ENCODE results near the gene INPP5B.

DNA sequence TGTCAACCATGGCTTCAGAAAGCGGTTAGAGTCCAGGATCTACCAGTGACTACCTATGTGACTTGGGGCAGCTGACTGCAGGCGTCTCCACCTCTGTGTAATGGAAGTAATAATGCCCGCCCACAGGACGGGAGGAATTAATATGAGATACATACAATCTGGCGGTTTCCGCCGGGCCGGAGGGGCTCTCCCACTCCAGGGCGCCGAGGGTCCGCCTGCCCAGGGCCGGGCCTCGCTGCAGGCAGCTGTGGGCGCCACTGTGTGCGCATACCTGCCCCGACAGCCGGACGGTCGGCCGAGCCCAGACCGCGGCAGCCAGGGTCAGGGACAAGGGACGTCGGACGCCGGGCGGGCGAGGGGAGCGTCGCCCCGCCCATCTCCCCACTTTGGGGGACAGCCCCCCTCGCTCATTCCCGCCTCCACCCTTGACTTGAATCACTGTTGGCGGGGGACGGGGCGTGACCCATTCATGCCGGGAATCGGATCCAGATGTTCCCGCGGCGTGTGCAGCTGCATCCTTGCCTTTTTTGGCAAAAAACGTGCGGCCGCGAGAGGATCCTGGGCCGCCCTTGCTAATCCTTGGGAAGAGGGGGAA, 49.0 kb upstream of the INPP5B start:
- TF ChIP-seq, protein P1, sequence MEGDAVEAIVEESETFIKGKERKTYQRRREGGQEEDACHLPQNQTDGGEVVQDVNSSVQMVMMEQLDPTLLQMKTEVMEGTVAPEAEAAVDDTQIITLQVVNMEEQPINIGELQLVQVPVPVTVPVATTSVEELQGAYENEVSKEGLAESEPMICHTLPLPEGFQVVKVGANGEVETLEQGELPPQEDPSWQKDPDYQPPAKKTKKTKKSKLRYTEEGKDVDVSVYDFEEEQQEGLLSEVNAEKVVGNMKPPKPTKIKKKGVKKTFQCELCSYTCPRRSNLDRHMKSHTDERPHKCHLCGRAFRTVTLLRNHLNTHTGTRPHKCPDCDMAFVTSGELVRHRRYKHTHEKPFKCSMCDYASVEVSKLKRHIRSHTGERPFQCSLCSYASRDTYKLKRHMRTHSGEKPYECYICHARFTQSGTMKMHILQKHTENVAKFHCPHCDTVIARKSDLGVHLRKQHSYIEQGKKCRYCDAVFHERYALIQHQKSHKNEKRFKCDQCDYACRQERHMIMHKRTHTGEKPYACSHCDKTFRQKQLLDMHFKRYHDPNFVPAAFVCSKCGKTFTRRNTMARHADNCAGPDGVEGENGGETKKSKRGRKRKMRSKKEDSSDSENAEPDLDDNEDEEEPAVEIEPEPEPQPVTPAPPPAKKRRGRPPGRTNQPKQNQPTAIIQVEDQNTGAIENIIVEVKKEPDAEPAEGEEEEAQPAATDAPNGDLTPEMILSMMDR (IDR thresholded peaks at IDR 0.05) = no peak
- TF ChIP-seq, protein P2, sequence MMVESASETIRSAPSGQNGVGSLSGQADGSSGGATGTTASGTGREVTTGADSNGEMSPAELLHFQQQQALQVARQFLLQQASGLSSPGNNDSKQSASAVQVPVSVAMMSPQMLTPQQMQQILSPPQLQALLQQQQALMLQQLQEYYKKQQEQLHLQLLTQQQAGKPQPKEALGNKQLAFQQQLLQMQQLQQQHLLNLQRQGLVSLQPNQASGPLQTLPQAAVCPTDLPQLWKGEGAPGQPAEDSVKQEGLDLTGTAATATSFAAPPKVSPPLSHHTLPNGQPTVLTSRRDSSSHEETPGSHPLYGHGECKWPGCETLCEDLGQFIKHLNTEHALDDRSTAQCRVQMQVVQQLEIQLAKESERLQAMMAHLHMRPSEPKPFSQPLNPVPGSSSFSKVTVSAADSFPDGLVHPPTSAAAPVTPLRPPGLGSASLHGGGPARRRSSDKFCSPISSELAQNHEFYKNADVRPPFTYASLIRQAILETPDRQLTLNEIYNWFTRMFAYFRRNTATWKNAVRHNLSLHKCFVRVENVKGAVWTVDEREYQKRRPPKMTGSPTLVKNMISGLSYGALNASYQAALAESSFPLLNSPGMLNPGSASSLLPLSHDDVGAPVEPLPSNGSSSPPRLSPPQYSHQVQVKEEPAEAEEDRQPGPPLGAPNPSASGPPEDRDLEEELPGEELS (CRISPR knock-in tag; IDR thresholded peaks at IDR 0.05) = peak; percentile 64
- TF ChIP-seq, protein P3, sequence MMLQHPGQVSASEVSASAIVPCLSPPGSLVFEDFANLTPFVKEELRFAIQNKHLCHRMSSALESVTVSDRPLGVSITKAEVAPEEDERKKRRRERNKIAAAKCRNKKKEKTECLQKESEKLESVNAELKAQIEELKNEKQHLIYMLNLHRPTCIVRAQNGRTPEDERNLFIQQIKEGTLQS (CRISPR knock-in tag; conservative IDR thresholded peaks at IDR 0.05) = no peak
- TF ChIP-seq ZNF317 (CRISPR knock-in tag; IDR thresholded peaks at IDR 0.05; ENCODE audit: borderline replicate concordance, low read depth) (no peak), JUN (CRISPR knock-in tag; IDR thresholded peaks at IDR 0.05) (no peak)
- TF ChIP-seq, protein P4, sequence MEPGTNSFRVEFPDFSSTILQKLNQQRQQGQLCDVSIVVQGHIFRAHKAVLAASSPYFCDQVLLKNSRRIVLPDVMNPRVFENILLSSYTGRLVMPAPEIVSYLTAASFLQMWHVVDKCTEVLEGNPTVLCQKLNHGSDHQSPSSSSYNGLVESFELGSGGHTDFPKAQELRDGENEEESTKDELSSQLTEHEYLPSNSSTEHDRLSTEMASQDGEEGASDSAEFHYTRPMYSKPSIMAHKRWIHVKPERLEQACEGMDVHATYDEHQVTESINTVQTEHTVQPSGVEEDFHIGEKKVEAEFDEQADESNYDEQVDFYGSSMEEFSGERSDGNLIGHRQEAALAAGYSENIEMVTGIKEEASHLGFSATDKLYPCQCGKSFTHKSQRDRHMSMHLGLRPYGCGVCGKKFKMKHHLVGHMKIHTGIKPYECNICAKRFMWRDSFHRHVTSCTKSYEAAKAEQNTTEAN (CRISPR knock-in tag; IDR thresholded peaks at IDR 0.05) = peak; percentile 41; the same call in 1 of the 2 replicates
